ENCODE measurements around the gene RABL6.
"Not testable (repeated sequence)": the region's sequence is repeated elsewhere in the genome, so short reads cannot be mapped to it uniquely, and the experiment has no call there.

Gene RABL6

DNA sequence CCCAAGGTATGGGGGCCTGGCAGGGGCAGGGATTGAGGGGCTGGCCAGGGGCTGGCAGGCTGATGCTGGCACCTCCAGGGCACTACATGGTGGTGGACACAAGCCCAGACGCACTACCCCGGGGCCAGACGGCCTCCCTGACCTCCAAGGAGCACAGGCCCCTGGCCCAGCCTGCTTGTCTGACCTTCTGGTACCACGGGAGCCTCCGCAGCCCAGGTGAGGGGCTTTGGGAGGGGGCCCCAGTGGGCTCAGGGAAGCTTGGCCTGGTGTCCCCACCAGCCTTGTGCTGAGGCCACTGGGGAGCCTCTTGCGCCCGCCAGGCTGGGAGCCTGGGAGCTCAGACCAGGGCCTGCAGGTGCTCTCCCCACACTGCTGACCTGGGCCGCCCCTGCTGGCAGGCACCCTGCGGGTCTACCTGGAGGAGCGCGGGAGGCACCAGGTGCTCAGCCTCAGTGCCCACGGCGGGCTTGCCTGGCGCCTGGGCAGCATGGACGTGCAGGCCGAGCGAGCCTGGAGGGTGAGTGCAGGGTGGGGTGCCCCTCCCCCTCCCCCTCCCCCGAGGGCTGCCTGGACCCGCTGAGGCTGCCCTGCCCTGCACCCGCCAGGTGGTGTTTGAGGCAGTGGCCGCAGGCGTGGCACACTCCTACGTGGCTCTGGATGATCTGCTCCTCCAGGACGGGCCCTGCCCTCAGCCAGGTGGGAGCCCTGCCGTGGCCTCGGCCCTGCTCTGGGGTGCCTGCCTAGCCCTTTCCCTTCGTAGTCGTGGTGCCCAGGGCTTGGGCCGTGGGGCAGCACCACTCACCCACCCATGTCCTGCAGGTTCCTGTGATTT is 50.0 kb downstream of the RABL6 start:
- DNase-seq (ENCODE audit: low spot score), result no peak

DNA sequence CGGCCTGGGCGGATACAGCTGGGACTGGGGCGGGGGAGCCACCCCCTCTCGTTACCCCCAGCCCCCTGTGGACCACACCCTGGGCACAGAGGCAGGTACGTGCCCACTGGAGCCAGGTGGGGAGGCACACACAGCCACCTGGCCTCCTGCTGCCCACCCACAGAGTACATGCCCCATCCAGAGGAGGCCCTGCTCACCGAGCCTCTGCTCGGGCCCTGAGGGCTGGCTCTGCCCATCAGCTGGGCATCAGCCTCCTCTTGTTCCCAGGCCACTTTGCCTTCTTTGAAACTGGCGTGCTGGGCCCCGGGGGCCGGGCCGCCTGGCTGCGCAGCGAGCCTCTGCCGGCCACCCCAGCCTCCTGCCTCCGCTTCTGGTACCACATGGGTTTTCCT is 50.7 kb downstream of the RABL6 start:
- no peak for DNase-seq (ENCODE audit: low spot score)

DNA sequence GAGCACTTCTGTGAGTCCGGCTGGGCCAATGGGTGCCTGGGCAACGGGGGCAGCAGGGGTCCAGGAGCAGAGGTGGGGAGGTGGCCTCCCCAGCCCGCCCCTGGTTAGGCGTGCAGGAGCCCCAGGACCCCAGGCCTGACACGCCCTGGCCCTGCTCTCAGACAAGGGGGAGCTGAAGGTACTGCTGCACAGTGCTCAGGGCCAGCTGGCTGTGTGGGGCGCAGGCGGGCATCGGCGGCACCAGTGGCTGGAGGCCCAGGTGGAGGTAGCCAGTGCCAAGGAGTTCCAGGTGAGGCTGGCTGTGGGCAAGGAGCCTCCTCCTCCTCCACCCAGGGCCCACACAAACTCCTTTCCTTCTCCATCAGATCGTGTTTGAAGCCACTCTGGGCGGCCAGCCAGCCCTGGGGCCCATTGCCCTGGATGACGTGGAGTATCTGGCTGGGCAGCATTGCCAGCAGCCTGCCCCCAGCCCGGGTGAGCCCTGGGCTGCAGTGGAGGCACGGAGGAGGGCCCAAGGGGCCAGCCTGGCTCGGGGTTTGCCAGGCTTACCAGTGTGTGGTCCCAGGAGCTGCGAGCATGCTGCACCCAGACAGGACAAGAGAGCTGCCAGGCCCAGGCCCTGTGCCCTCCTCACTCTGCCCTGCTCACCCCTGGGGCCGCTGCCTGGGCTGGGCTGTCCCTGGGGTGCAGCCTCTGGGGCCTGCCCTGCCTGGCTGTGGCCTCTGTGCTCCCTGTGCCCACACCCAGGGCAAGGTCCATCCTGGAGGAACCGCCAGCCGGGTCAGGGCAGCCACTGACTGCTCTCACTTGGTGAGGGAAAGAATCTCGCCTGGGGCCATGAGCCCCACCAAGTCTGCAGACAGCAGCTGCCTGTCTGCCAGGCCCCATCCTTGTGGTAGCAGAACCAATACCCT is 51.4 kb downstream of the RABL6 start:
- DNase-seq (ENCODE audit: low spot score), result peak; percentile 51

DNA sequence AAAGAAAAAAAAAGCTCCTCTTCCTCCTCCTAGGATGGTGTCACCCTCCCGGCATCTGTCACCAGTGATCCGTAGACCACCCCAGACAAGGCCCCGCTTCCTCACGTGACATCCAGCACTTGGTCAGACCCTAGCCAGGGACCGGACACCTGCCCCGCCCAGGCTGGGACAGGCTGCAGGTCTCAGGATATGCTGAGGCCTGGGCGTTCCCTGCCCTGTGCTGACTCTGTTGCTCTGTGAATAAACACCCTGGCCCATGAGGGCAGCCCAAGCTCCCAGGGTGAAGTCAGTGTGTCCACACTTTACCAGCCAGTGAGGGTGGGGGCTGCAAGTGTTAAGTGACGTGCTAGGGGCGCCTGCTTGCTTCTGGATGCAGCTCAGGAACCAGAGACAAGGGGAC is 52.8 kb downstream of the RABL6 start:
- DNase-seq (ENCODE audit: low spot score), result no peak

DNA sequence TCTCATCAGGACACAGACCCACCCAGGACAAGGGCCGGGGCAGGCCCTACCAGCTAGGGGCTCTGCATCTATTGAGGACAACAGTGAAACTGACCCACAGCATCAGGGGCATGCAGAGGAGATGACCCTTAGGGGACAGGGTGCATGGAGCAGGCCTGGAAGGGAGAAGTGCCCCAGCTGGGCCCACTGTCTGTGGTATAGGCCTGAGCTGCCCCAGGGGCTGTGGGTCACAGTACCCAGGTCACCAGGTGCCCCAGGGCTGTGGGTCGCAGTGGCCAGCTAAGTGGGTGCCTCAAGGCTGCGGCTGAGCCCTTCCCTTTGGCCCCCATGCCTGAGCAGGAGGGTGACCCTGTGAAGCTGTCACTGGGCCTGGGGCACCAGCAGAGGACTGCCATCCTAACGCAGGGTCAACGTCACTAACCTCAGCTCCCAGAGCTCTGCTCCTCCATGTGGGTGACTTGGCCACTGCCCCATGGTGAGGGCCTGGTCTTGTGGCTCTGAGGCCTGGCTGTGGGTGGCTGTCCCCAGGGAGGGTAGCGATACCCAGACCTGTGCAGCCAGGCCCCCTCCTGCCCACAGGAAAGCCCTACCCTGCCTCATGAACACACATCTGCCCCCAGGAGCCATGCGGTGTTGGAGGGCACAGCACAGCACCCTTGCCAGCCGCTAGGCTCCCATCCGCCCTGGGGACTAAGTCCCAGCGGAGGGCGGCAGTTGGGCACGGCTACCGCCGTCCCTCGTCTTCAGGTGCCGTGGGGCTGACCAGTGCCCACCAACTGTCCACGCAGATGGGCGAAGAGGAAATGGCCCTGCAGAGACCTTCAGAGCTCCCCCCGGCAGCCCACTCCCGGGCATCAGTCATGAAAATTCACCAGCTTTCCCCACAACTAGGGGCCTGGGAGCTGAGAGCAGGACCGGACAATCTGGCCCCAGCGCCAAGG is 53.5 kb downstream of the RABL6 start:
- DNase-seq (ENCODE audit: low spot score), result no peak

DNA sequence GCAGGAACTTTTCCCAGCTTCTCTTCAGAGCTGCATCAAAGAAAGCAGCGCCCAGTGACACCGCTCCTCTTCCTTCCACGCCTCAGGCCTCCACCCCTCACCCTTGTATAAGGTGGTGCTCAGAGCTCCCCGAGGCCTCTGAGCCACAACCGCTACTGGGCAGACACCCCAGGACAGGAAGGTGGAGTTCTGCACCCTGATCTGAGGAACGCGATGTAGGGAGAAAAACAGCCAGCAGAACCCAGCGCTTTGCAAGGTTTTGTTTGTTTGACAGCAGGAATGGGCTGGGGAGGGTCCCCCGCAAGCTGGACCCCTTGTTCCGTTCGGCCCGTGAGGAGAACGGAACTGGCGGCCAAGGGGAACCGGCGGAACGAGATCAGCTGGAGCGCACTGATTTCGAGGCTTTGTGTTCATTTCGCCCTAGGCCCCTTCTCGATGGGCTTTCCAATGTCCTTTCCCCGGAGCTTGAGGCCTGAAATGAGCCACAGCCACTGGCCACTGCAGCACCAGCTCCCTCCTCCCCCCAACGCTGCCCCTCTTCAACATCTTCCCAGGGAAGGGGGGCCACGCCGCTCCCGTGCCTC is 54.2 kb downstream of the RABL6 start:
- DNase-seq (ENCODE audit: low spot score), result no peak

DNA sequence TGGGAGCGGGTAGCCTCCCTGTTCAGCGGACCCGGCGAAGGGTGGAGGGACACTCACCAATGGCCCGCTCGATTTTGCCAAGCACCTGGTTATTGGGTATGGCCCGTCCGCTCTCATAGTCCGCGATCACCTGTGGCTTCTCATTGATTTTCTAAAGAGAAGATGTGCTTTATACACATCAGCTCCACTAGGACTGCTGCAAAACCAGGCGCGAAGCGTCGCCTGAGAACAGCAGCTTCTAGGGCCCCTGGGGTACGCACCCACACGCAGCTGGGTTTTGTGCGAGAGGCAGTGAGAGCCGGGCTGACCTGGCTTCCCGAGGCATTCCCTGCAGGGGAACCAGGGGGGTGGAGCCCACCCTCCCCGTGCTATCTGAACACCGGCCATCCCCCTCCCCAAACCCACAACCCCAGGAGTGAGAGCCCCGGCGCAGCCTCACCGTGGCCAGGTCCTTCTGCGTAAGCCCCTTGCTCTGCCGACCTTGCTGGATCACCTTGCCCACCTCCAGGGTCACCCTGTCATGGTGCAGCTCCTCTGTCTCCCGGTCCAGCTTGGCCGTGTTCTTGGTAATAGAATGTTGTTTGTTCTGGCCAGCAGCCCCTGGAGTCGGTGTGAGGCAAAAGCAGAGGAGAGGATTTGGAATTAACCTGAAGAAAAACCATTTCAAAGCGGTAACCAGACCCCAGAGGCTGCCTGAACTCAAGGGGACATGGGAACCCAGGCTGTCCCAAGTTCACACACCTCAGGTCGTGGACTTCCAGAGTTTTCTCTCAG is 55.3 kb downstream of the RABL6 start:
- DNase-seq (ENCODE audit: low spot score), result no peak

DNA sequence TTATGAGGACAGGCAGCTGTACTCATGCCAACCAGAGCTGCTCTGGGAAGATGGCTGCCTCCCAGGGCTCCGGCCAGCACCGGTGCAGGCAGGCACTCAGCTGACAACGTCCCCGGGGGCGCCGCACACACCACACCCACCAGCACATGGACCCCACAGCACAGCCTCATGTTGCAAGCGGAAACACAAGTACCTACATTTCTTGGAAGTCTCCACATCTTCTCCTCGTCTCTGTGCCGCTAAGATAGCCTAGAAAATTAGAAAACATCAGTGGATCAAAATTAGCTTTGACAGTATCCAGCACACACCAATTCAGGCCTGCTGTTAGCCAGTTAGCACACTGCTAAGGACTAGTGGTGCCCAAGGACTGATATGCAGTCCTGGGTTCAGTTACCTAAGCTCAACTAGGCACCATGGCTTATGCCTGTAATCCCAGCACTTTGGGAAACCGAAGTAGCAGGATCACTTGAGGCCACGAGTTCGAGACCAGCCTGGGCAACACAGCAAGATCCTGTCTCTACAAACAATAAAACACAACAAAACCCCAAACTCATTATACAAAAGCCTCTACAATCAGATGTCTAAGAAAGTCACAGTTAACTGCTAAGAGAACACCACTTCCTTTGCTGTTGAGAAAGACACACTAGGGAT is 56.0 kb downstream of the RABL6 start:
- no peak for DNase-seq (ENCODE audit: low spot score)

DNA sequence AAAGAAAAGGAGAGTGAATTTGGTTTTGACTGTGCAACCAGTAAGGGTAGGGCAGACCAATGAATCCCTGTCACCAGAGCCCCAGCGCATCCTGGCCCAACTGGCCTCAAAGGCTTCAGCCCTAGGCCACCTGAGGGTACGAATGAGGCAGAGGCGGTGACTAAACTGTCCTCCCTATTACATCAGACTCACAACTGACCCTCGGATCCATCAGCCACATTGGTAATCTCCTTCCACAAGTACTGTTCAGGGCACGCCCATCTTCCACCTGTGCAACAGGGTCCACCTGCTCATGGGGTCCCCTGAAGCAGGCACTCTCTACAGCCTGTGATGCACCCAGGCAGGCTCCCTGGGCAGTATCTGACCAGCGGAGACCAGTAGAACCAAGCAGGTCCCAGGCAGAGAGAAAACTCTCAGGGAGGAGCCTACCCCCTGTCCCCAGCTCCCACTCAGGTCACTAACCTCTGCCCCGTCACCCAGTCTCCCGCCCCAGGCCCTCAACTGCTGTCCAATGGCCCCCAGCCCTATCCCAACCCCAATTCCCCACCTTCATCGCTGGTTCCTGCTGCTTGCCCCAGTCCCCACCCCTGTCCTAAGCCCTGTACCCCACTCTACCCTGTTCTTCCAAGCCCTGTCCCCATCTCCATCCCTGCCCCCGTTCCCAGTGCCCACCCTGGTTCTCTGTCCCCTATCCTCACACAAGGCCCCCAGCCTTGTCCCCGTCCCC is 57.5 kb downstream of the RABL6 start:
- no peak for DNase-seq (ENCODE audit: low spot score)

DNA sequence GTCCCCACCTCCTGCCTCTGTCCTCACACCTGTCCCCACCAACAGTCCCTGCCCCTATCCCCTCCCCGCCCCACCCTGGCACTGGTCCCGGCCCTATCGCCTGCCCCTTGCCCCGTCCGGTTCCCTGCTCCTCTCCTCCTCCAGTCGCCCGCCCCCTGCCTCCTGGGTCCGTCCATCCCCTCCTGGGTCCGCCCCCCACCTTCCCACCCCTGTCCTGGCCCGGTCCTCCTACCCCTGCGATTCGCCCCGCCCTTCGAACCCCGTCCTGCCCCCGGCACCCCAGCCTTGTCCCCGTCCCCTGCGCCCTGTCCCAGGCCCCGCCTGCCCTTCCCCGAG is 58.0 kb downstream of the RABL6 start:
- DNase-seq (ENCODE audit: low spot score), result no peak

DNA sequence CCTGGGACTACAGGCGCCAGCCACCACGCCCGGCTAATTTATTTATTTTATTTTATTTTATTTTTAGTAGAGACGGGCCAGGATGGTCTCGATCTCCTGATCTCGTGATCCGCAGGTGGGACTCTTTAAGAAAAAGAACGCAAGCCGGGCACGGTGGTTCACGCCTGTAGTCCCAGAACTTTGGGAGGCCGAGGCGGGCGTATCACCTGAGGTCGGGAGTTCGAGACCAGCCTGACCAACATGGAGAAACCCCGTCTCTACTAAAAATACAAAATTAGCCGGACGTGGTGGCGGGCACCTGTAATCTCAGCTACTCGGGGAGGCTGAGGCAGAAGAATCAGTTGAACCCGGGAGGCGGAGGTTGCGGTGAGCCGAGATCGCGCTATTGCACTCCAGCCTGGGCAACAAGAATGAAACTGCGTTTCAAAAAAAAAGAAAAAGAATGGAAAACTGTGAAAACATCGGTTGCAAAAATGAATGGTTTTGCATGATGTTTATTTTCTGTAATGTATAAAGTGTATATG is 59.2 kb downstream of the RABL6 start:
- DNase-seq (ENCODE audit: low spot score), result not testable (repeated sequence)

DNA sequence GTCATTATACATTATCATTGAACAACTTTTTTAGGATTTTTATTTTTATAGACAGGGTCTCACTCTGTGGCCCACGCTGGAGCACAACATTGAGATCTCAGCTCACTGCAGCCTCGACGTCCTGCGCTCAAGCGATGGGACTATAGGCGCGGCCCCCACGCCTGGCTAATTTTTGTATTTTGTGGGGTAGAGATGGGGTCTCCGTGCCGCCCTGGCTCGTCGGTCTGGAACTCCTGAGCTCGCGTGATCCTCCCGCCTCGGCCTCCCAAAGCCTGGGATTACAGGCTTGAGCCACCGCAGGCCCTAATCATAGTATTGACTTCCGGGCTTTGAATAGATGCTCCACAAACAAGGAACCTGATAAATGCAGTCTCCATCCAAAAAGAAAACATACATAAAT is 59.7 kb downstream of the RABL6 start:
- DNase-seq (ENCODE audit: low spot score), result no peak

DNA sequence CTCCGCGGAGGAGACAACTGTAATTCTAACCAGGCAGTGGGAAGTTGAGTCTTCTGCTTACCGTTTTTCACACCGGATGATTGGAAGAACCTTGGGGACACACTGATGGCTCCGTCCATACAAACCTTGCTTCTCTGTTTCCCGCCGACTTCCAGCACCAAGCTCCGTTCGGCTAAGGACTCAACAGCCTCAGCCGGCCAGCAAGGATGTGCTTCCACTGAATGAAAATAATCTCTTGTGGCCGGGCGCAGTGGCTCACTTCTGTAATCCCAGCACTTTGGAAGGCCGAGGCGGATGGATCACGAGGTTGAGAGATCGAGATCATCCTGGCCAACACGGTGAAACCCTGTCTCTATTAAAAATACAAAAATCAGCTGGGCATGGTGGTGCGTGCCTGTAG is 60.2 kb downstream of the RABL6 start:
- DNase-seq (ENCODE audit: low spot score), result no peak

DNA sequence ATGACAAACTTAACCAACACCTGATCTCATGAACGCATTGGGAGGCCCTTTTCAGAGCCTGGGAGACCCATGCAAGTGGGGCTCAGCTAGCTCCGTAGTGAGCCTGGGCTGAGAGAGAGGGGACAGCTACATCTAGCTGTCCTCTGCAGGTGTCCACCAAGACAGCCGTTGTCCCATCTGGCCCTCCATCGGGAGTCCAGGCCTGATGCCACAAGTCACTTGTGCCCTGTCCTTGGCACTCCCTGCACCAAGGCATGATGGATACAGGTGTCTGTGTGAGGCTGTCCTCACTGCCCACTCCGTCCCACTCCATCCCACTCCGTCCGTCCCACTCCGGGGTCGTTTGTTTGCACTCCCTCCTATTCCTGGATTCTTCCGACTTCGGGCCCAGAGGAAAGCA is 60.9 kb downstream of the RABL6 start:
- DNase-seq (ENCODE audit: low spot score), result no peak

DNA sequence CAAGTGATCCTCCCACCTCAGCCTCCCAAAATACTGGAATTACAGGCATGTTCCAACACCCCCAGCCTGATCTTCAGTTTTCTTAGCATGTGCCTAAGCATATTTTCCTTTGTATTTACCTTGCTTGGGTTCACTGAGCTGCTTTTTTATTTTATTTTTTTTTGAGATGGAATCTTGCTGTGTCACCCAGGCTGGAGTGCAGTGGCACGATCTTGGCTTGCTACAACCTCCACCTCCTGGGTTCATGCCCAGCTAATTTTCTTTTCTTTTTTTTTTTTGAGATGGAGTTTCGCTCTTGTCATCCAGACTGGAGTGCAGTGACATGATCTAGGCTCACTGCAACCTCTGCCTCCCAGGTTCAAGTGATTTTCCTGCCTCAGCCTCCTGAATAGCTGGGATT is 61.9 kb downstream of the RABL6 start:
- not testable (repeated sequence) for DNase-seq (ENCODE audit: low spot score)

DNA sequence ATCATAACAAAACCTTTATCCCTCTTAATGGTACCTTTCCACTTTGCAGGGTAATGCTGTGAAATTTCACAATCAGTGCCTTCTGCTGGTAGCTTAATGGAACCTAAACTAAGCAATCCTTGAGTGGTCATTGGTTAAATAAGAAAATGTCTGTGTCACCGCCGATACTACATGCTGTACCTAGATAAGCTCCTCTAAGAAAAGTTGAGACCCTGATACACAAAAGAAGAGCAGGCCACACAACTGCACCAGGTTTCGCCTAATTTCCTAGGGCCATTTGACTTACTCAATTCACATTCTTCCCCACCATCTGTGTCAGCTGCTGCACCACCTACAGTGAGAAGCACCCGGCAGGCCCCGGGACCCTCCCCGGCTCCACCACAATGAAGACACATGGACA is 67.4 kb downstream of the RABL6 start:
- DNase-seq (ENCODE audit: low spot score), result no peak

DNA sequence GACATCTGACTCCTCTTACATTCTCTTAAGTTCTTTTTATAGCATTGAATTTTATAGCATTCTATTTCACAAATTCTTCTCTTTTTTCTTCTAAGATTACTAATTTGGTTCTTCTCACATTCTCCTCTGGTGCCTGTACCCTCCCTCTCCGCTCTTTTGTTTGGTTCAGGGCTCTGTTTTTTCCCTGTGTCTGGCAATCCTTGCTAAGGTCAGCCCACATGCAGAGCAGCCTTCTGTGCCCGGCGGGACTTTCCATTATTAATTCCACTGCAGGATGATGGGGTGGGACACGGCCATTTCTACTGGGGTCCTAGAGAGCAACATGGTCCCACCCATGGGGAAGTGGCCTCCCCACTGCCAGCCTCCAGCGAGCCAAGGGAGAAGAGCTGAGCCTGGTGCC is 68.7 kb downstream of the RABL6 start:
- no peak for DNase-seq (ENCODE audit: low spot score)

DNA sequence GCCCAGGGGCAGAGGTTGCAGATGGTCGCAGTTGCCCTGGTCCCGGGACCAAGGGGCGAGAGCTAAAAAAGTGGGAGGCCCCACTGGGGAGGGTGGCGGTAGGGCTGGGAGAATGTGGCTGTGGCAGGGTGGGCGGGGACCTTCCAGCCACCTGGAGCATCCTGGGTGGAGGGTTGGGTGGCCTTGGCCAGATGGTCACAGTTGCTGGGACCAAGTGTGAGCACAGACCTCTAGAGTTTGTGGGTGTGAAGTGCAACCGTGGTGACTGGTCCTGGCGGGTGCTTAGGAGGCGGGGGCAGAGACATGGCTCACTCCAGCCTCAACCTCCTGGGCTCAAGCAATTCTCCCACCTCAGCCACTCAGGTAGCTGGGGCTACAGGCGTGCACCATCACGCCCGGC is 72.9 kb downstream of the RABL6 start:
- no peak for DNase-seq (ENCODE audit: low spot score)

DNA sequence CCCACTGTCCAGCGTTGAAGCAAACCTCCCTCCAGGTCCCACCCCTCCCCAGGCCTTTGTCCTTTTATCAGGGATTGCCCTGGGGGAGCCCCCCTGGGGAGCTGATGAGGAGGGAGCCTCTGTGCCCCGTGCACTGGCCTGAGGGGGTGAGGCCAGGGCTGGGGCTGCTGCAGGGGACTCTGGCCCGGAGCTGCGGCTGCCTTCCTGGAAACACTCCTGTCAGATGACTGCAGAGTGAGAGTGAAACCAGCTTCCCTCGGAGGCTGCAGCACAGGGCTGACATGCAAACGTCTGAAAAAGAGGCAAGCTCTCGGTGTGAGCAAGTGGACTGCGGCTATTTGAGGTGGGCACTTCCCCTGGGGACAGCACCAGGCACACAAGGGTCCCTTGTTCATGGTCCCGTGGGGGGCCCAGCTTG is 74.0 kb downstream of the RABL6 start:
- DNase-seq (ENCODE audit: low spot score), result peak; percentile 57
